HG02610 (cell line): ENCODE measurements around the gene COL6A1.
"Not testable (repeated sequence)": the region's sequence is repeated elsewhere in the genome, so short reads cannot be mapped to it uniquely, and the experiment has no call there.

Experiments
- ATAC-seq: cut with Tn5 transposase; IDR thresholded peaks from one replicate; pipeline ENCODE4 v1.9.1; 2021; ENCODE audit warnings: mild to moderate bottlenecking, moderate library complexity; ENCODE audit not compliant: unreplicated experiment

The COL6A1 gene

GRCh38 chr21:46003575-46004007, 22.0 kb downstream of the COL6A1 start:
- ATAC-seq, result no peak

- no peak for ATAC-seq
Measured at GRCh38 chr21:46004168-46004861, 22.7 kb downstream of the COL6A1 start.

- no peak for ATAC-seq
Measured at GRCh38 chr21:46005081-46005480, 23.5 kb downstream of the COL6A1 start.

DNA sequence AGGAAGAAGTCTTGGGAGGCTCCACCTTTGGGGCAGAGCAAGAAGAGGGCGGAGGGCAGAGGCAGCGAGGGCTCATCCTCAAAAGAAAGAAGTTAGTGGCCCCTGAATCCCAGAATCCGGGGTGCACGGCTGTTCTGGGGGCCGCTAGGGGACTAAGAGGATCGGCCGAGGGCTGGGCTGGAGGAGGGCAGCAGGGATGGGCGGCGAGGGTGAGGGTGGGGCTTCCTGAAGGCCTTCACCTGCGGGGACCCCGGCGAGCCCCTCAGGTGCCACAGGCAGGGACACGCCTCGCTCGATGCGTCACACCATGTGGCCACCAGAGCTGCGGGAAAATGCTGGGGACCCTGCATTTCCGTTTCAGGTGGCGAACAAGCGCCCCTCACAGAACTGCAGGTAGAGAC, 23.9 kb downstream of the COL6A1 start:
- no peak for ATAC-seq

DNA sequence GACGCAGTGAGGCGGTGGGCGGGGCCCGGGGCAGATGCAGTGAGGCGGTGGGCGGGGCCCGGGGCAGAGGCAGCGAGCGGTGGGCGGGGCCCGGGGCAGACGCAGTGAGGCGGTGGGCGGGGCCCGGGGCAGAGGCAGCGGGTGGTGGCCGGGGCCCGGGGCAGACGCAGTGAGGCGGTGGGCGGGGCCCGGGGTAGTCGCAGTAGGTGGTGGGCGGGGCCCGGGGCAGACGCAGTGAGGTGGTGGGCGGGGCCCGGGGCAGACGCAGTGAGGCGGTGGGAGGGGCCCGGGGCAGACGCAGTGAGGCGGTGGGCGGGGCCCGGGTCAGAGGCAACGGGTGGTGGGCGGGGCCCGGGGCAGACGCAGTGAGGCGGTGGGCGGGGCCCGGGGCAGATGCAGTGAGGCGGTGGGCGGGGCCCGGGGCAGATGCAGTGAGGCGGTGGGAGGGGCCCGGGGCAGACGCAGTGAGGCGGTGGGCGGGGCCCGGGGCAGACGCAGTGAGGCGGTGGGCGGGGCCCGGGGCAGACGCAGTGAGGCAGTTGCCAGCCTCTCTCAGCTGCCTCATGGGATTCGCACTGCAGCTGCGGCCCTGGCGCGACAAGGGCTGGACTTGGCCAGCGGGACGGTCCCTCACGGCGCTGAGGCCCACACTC, 24.4 kb downstream of the COL6A1 start:
- ATAC-seq, result not testable (repeated sequence)

- no peak for ATAC-seq
Measured at GRCh38 chr21:46006547-46007491, 25.2 kb downstream of the COL6A1 start.

DNA sequence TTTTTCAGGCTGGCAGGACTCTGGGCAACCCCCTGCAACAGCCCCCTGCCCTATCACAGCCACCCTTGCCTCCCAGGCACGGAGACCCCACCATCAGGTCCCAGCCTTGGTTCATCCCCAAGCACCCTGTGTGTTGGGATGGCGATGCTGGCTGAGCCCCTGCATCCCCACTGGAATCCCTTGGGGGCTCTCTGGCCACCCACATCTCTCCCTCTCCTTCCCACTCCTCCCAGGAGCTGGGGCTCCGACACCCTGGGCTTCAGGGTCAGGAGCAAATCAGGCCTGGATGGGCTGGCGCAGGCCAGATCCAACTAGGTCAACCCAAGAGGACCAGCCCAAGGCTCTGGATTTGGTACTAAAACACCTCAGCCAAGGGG, 25.9 kb downstream of the COL6A1 start:
- no peak for ATAC-seq

DNA sequence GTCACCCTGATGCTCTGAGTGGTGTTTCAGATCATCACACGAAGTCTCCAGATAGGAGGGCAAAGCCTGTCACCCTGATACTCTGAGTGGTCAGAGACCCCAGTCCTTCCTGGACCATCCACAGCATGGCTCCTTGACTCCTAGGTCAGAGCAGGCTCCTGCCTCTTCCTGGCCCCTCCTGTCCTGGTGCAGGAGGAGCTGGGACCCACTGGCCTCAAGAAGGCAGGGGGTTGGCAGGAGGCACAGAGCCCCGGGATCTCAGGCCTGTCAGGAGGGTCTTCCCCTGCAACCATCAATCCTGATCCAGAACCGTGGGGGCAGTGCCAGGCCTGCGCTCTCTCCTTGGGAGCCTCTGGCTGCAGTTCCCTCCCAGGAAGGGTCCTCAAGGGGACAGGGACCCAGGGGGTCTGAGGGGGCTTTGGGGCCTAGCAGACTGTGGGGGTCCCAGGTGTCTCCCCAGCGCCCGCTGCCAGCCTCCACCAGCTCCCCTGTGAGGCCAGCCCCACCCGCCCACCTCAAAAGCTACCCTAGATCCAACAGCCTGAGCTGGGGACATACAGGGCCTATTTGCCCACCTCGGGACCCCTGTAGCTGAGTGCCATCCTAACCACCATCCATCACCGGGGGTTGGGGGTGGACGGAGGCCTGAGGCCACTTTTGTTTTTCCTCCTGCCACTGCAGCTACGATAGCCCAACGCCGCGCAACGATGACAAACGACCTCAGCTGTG, 27.5 kb downstream of the COL6A1 start:
- ATAC-seq, result no peak

DNA sequence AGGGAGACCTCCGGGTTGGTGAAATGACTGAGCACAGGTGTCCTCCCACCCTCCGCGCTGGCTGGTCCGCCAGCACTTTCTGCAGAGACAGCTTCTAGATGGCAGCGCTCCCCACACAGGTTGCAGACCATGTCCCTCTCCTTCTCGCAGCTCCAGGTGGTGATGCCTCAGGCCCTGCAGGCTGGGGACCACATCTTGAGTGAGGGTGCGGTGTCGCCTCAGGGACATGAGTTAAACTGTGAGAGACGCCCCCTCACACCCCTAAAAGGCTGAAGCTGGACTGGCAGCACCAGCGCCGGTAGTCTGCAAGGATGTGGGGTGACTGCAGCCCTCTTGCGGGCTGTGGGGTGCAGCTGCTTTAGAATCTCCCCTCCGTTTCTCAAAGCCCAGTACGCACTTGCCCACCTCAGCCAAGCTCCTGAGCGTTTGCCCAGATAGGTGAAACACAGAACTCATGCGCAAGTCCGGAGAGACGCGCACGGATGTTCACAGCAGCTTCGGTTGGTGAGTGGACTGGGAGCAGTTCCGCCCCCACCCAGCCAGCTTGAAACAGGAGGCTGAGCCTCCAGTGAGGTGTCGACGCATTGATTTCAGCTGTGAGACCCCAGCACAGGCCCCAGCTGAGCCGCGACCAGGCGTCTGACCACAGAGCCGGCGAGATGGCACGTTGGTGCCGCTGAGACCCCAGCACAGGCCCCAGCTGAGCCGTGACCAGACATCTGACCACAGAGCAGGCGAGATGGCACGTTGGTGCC, 28.6 kb downstream of the COL6A1 start:
- ATAC-seq, result no peak

DNA sequence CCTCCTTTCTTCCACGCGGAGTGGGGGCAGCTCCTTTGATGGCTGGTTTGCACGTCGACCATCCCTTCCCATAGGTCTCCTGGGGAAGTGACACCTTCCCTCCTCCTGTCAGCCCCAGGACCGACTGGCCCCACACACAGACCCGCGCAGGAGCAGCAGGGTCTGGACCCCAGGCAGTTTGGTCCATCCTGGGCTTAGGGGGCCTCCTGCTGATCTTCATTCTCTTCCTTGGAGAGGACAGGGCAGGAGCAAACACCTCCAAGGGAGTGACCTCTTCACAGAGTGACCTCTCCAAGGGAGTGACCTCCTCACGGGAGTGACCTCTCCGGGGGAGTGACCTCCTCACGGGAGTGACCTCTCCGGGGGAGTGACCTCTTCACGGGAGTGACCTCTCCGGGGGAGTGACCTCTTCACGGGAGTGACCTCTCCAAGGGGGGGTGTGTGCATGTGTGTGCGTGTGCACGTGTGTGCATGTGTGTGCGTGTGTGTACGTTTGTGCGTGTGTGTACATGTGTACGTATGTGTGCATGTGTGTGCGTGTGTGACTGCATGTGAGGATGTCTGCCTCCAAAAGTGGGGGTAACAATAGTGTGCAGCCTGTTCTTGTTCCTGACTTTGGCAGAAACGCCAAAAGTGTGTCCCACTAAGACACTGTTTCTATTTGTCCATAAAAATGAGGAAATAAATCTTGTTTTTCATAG, 29.8 kb downstream of the COL6A1 start:
- ATAC-seq, result no peak

DNA sequence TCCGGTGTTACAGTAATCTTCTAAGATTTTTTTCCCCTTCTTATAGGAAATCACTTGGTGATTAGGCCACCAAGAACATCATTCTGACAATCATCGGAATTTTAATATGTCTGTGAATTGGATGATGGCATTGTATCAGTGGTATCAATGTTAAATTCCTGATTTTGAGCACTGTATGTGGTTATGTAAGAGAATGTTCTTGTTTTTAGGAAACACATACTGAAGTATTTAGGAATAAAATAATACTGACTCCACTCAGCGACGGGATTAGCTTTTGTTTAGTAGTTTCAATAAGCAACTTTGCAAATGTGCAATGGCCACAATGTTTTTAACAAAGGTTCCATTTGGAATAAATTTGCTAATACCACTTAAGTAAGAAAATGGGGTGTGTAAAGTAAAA, 30.6 kb downstream of the COL6A1 start:
- no peak for ATAC-seq

GRCh38 chr21:46014828-46015227, 33.3 kb downstream of the COL6A1 start:
- ATAC-seq, result no peak

DNA sequence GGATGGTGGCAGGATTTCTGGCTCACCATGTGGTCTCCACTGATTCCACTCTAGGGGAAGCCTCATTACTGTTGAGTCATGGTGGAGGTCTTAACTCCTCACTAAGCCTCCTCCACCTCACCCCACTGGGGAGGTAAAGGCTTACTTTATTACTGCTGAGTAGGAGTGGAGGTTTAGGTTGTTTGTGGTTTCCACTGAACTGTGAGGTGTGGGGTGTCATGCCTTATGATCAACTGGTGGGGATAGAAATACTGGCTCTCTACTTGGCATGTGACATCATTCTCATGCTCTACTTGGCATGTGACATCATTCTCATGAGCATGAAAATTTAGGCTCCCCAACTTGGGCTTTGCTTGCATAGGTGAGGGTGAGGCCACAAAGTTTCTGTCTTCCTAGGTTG, 35.6 kb downstream of the COL6A1 start:
- ATAC-seq, result no peak

GRCh38 chr21:46017695-46018094, 36.1 kb downstream of the COL6A1 start:
- no peak for ATAC-seq

DNA sequence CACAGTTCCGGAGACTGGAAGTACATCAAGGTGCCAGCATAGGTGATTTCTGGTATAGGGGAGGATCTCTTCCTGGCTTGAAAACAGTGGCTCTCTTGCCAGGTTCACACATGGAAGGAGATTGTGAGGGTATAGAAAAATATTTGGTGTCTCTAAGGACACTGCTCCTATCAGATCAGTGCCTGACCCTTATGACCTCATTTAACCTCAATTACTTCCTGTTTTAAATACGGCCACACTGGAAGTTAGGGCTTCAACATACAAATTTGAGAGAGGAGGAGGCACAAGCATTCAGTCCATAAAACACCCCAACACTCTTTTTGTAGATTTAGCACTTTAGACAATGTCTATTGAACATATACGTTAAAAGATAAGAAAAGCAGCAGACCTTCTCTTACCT, 37.0 kb downstream of the COL6A1 start:
- no peak for ATAC-seq

DNA sequence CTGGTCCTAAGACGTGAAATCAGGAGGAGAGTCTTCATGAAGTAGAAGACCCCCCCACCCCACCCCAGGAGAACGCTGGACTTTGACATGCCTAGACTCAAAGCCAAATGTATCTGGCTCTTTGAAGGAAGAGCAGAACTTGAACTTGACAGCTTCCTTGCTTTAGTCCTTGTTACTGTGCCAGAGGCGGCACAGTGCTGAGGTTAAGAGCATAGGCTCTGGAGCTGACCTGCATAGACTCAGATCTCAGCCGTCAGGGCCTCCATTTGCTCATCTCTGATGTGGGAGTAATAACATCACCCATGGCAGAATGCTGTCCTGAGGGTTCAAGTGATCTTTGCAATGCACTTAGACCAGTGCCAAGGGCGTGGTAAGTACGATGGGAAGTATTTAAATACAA, 39.0 kb downstream of the COL6A1 start:
- ATAC-seq, result no peak

DNA sequence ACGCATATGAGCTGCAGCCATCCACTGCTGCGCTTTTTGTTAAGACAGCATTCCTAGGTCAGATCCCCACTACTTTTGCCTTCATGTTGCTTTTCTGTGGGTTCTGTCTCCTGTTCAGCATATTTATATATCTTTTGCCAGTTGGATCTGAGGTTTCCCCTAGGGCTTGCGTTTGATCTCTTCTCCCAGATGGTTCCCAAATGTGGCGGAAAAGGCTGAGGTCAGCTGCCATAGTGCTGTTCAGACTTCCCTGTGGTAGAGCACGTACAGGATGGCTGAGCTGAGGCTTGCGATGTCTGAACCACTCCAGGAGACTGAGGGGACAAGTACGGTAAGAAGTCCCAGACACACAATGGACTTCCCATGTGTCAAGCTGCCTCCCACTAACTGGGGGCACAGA, 39.8 kb downstream of the COL6A1 start:
- ATAC-seq, result no peak

GRCh38 chr21:46021978-46022544, 40.5 kb downstream of the COL6A1 start:
- ATAC-seq, result no peak
